GM19025 (cell line): ENCODE data around the gene NTNG1.
"Not testable (repeated sequence)": the region's sequence is repeated elsewhere in the genome, so short reads cannot be mapped to it uniquely, and the experiment has no call there.

Source experiments
- ATAC-seq: cut with Tn5 transposase; IDR thresholded peaks from one replicate; pipeline ENCODE4 v1.9.1; 2021; ENCODE audit warnings: mild to moderate bottlenecking, low read depth, moderate library complexity; ENCODE audit not compliant: unreplicated experiment

NTNG1 gene

DNA sequence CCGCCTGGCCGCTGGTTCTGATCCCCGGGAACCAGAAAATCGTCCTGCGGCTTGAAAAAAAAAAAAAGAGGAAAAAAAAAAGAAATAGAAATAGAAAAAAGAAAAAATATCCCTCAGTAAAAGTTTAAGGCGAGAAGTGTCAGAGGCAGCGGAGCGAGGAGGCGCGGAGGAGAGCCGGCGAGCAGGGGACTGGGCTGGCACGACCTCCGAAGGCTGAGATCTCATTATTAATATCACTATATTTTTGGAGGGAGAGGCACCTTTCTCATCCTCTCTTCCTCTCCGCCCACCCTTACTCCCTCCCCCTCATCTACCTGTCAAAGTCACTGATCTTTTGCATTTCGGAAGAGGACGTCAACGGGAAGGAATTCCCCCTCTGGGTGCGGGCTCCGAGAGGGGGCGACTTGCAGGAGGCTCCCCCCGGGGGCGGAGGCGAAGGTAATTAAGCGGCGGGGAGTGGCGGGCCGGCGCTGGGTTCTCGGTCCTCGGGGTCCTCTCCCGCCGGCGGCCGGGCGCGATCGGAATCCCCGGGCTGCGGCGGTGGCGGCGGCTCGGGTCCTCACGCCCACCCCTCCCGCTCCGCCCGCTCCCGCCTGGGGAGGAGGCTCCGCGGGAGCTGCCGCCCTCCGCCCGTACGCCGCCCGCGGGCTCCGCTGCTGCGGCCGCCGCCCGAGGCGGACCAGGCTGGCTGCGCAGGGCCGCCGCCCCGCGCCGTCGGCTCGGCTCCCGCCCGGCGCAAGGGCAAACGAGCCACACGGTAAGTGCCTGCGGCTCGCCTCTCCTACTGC, at the start of gene NTNG1:
TSS of gene NTNG1 (plus strand) at position 337 of the 788 bp plus-strand sequence.
- ATAC-seq: no peak

DNA sequence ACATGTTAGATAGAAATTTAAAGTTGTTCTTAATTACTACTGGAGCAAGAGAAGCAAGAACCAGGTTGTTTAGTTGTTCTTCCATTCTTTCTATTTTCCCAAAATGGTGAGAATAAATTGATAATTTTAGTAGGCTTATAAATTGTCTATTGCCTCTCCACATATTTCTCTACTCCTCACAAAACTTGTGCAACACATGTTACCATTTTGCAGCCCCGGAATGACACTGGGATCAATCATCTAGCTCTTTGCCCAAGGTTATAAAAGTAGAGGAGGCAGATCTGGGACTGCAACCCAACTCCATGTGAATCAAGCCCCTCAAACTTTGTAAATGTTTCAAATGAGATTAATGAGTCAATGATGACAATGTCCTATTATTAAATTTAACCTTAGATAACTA, 49.4 kb upstream of the NTNG1 start:
- ATAC-seq: no peak

DNA sequence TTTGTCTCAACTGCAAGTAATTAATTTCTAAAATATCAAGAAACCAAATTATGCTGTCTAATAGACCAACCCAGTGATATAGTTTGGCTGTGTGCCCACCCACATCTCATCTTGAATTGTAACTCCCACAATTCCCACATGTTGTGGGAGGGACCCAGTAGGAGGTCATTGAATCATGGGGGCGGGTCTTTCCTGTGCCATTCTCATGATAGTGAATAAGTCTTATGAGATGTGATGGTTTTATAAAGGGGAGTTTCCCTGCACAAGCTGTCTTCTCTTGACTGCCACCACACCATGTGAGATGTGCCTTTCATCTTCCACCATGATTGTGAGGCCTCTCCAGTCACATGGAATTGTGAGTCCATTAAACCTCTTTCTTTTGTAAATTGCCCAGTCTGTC, 47.4 kb upstream of the NTNG1 start:
- not testable (repeated sequence) for ATAC-seq

DNA sequence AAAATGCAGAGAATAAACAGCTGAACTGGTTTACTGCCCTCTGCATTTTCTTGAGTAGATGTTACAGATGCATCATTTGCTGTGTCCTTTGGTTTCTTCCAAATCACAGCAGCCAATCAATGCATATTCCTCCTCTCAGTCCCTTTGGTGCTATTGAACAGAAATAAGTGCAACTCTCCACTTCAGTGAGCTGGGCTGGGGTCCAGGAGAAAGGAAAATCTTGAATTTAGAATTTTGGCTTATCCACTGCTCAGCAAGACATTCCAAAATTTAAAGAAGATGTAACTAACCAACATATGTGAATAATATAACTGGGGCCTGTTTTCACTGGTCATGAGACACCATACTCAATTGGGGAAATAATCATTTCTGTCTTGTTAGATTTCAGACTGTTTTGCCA, 45.2 kb upstream of the NTNG1 start:
- ATAC-seq: no peak

DNA sequence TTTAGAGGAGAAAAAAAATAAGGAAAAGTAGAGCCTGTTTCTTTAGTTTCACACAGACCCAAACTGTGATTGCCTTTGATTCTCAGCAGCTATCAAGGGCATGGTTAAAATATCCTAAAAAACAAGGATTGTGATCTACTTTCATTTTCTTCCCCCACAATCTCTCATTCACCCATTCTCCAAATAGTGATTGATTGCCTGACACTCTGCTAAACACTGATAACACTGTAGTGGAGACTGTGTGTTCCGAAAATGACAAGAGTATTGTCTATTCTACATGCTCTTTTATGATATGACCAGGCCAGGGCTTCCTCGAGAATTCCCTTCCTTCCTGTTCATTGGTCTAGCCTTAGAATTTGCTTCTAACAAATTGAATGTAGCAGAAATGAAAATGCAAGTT, 44.1 kb upstream of the NTNG1 start:
- no peak for ATAC-seq

DNA sequence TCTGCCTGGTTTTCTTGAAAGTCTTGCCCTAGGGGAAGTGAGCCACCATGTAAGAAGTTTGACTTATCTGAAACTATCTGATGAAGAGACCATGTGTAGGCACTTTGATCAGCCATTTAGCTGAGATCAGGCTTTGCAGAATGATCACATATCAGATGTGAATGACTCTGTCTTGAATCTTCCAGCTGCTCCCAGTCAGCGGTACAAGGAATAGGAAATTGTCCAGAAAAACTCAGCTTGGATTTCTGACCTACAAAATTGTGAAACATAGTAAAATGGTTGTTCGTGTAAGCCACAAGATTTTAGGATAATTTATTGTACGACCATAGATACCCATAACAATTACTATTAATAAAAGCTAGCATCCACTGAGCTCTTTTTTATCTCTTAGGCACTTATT, 41.9 kb upstream of the NTNG1 start:
- ATAC-seq: no peak

DNA sequence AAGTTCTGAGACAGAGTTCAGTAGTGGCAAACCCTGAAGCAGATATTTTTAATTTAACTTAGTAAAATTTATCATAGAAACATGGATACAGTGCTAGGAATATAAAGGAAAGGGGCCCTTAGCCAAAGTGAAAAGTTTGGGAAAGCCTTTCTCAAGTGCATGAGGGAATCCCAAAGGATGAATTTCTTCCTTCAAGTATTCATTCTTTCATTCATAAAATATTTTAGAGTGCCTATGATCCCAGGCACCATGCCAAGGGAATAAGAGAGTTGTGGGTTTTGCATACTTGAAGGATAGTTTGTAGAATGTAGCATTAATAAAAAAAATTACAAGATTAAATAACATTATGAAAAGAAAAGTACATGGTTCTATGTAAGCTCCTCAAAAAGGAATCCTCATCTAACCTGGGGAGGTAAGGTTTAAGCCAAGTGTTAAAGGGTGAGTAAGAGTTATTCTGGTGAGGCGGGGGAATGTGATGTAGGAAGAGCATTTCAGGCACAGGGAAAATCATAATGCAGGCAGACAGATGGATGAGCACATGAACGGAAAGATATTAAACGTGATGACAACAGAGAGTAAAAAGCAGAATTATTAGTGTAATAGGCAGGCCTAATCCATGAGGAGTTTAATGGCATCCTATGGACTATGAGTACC, 40.4 kb upstream of the NTNG1 start:
- no peak for ATAC-seq

DNA sequence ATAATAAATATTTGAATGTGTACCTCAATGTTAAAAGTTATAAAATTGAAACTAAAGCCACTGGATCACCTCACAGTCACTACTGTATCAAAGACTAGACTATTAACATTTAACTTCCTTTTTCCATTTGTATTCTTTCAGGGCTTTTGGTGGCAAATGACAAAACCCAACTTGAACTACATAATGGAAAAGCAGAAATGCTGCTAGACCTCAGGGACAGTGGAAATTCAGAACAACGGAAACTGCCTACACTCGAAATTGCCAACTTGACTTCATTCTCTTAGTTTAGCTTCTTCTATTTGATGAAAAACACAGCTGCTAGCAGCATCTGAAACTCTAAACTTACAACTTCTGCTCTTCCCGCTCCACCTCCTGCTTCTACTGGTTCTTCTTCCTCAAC, 34.9 kb upstream of the NTNG1 start:
- ATAC-seq: no peak

DNA sequence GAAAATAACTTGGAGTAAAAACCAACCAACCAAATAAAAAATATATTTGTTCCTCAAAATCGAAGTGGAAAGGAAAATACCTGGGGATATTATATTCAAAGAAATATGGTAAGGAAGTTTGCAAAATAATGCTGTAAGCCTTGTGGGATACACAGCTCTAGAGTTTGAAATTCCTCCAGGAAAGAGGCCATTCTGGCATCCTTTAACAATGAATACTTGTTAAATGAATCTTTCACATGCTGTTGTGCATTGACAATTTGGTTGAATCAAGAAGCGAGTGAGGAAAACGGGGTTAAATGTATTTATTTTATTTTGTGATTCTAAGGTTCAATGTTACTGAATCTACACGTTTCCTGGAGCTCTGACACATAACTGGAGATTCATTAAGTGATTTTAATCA, 30.5 kb upstream of the NTNG1 start:
- no peak for ATAC-seq

DNA sequence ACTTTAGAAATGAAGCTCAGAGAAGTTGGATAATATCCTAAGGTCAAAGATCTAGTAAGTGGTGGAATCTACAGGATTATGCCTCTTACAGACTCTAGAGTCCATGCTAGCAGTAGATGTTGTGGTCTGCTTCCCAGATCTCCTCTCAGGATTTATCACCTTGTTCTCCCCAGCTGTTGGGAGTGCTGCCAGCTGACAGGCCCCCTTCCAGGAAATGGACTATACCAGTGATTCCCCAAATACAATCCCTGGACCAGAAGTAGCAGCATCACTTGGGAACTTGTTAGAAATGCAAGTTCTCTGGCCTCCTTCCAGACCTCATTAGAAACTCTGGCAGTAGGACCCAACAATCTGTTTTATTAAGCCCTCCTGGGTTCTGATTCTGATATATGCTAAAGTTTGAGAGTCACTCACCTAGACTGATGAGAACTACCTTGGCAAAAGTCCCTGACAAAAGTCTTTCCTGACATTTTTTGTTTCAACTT, 24.5 kb upstream of the NTNG1 start:
- no peak for ATAC-seq

DNA sequence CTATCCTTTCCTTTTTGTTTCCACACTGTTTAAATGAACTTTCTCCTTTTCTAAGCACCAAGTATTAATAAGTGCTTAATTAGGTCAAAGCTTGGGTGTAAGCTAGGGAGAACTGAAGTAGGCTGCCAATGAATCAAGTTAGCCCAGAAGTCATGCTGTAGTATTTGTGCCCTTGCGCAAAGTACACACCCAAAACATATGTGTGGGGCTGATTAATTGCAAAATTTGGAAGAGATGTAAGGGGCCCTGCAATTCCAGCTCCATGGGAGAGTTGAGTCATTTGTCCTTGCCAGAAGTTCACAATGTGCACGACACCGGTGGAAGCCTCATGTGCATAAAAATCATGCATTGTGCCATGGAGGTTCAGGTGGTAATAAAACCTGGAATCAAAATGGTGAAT, 18.6 kb upstream of the NTNG1 start:
- ATAC-seq: no peak

DNA sequence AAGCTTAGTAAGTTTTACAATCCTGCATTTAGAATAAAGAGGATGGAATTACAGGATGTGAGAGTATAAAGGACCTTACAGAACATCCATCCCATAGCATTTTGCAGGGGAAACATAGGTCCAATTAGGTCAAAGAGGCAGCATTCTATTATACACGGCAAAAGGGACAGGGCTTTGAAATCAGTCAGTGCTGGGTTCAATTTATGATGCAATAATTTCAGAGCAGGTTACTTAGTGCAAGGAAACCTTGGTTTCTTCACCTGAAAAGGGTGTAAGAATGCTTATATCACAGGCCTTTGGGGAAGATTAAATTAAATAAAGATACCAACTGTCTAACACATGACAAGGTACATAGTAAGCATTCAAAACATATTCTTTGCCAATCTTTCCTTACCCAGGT, 17.1 kb upstream of the NTNG1 start:
- no peak for ATAC-seq

DNA sequence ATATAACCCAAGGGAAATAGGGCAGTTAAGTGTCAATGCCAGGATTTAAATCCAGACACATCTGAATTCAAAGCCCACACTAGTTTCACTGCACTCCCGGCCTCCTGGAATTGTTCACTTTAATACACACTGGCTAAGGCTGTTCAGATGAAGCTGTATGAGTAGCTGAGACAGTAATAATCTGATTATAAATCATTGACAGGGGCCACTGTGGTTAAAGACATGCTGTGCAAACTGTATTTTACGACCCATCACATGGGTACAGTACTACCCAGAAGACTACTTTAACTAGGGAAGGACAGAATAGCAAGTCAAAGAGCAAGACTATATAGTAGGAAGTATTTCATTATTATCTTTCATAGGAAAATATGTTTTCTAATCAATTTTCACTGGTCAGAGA, 16.1 kb upstream of the NTNG1 start:
- no peak for ATAC-seq

DNA sequence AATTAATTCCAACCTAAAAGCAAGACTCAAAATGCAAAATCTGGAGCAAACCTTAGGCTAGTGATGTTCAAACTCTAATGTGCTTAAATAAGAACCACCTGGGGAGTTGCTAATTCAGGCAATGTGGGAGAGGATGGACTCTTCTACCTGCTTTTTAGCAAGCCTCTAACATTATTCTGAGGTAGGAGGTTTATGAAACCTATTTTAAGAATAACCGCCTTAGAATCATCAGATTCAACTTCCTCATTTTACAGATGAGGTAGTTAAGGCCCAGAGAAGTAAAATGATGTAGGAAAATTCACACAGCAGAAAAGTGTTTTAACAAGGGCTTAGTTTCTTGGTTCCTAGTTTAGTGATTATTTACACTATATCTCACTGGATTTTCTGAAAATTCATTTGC, 8.6 kb upstream of the NTNG1 start:
- ATAC-seq: no peak

DNA sequence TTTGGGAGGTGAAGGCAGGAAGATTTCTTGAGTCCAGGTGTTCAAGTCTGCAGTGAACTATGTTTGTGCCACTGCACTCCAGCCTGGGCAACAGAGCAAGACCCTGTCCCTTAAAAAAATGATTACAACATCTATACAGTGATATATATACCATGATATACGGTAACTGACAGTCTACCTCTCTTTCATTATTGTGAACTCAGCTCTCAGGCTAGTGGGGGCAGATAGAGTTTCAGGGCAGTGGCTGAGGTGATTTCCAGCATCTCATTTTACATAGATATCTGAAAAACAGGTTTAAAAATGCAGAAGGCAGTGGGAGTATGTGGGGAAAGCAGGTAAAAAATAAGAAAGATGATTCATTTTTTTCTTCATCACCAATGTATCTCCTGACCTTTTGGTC, 8.1 kb upstream of the NTNG1 start:
- no peak for ATAC-seq

DNA sequence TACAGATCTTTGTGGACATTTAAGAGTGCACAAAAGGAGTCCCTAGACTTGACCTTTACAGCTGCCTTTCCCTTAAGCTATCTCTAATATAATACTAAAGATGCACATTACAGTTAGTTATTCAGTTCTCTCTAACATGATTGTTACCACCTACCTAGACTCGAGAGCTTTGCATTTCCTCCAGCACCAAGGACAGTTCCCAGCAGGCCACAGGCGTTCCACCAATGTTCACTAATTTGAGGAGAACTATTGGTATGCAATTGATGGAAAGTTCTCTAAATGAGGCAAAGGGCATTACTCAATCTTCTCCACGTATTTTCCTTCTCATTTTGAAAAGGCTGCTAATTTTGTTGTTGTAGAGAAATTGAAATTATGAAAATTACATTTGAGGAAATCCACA, 5.4 kb upstream of the NTNG1 start:
- ATAC-seq: no peak

DNA sequence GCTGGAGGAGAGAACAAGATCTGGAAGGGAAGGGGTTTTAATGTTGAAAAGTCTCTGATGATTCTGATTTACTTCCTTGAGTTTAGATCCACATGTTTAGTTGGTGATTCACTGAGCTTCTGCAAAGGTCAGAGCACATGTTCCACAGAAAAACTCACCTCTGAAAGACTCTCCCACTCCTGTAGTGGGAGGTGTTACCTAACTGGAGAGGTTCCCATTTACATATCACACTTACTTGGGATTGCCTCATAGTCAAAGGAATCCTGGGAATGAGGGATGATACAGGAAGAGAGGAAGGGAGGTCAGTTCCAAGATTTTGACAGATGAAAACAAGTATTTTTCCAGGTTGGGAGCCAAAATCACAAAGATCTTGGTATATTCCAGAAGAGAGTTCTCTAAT, 2.7 kb upstream of the NTNG1 start:
- no peak for ATAC-seq

DNA sequence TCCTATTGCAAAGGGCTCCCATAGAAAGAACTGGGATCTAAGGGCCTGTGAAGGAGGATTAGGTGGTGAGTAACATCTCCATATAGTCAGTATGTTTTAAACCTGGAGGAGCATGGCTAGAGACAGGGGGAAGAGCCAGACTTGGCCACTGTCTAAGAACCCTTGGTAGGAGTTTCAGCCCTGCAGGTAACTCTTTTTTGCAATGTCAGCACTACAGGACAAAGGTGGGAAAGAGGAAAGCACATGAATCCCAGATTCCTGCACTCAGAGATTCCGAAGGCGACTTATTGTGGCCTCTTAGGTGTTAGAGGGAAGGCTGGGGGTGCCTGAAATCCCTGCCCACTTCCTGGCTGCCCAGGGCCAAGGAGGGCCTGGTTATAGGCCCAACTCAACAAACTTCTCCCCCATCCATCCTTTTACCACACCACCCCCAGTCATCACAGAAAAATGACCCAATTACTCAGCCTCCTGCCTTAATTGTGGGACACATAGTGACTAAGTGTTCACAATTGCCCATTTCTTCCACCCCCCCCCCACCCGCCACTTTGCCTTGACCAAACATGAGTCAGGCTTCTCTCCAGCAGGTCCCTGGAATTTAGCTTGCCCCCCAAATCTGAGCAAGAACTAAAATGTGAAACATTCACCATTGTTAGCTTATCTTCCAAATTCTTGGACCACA, 1.9 kb upstream of the NTNG1 start:
- ATAC-seq: no peak

DNA sequence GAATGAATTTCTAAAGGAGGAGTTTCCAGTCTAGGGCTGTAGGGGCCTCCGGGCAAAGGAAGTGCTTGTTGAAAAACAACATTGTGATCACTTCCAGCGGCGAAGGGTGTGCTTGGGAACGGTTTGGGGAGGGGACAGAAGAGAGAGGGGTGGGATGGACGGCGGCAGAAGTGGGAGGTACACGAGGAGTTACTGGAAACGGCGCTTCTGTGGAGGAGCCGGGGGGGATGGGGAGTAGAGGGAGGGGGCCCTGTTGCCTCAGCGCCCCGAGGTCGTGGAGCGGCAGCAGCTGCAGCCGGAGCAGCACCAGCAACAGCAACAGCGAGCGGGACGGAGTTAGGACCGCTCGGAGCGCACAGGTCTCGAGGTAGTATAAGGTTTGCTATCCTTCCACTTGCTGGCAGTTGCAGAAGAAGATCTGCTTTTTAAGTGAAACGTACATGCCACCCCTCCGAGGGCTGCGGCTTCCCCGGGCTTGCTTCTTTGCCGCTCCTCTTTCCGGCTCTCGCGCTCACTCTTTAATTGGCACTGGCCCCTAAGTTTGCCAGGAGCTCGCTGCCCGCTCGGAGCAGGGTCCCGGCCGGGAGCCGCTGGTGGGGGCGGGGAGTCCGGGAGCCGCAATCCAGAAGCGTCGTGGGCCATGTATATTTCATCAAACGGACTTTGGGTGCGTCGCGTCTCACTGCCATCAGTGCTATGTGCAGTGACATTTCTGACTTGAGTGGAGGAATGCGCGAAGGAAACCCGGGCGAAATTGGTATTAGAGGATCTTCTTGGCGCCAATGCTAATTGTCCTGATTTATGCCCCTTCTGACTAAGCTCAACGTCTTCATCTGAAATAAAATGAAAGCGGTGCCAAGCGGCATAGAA, 771 bp upstream of the NTNG1 start:
- ATAC-seq: no peak

DNA sequence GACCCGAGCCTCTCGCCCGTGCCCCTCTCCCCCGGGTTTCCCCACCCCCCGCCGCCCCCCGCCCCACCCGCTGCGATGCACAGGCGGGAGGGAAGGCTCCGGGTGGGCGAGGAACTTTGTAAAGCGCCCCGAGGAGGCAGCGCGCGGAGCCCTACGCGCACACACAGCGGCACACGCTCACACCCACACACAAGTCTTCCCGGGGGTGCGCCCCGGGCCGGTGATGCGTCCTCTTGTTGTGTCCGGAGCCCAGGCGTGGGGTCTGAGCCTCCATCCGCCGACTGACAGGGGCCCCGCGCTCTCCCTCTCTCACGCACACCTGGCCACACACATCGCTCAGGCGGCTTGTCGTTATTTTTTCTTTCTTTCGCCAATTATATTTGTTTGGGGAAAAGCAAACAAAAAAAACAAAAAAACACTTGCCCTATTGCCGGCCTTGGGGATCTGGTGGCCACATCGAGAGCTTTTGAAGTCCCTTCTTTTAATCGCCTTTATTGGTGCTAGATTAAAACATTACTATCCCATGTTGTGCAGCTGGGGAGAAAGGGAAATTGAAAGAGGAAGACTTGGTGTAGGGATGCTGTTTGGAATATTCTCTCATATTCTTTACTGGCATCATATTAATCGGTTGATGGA, 770 bp downstream of the NTNG1 start:
- ATAC-seq: no peak
